ENCODE results near the gene STK35.

The STK35 gene

GRCh38 chr20:2089447-2089846, 12.2 kb upstream of the STK35 start:
- H3K27me3 ChIP-seq (ENCODE audit: low read depth) = peaks cover 21% of the 10 kb centered on the region

DNA sequence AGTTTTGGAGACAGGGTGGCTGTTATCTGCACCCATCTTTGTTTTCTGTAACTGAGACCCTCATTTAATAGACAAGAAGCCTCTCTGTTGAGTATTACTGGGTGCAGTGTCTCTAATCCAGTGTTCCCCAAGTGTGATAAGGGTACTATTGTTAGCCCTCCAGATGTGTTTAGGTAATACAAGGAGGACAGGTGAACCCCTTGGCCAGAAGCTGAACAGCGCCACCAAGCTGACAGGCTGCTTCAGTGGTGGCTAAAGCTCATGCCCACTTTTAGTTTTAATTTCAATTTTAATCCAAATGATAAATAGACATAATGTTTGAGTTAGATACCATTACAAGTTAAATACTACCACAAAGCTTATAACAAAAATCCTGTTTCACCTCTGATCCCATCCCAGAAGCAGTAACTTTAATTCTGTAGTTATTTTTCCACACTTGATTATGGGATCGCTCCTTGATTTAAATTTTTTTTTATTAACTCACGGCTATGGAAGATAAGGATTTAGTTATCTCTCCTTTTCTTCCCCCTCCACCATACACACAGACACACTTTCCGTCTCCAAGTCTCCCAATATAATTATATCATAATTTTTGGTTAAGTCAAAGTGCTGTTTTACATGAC, 8.4 kb upstream of the STK35 start:
- Histone ChIP-seq H3K4me3 (no peak overlapping the region), H3K36me3 (replicated peaks) (no peaks in the 10 kb centered on the region), H3K27me3 (ENCODE audit: low read depth) (peaks cover 14% of the 10 kb centered on the region), H3K4me1 (no peaks in the 10 kb centered on the region), H3K9me3 (no peaks in the 10 kb centered on the region)
- in situ Hi-C loops (cut with MboI; ENCODE audit: low sequenced_read_pairs) = no loop called here
- peak in 1 of 2 experiments; percentile 26 for DNase-seq (ENCODE audit: low spot score in 2 of 2)

More at GRCh38 chr20:2089447-2089846, 12.2 kb upstream of the STK35 start:
- H3K36me3 ChIP-seq (replicated peaks) = no peaks in the 10 kb centered on the region
- H3K9me3 ChIP-seq = no peaks in the 10 kb centered on the region
- in situ Hi-C loops (cut with MboI; ENCODE audit: low sequenced_read_pairs) = no loop called here
- H3K4me1 ChIP-seq = no peaks in the 10 kb centered on the region
- no peak for DNase-seq (ENCODE audit: low spot score in 2 of 2)
- H3K4me3 ChIP-seq = no peak overlapping the region

- in situ Hi-C loops (cut with MboI; ENCODE audit: low sequenced_read_pairs) = no loop called here
Measured at GRCh38 chr20:2093883-2094282, 7.7 kb upstream of the STK35 start.

GRCh38 chr20:2101865-2102584, 398 bp downstream of the STK35 start:
- DNase-seq (ENCODE audit: low spot score in 2 of 2) = peak; percentile 83 to 93
- H3K27me3 ChIP-seq (ENCODE audit: low read depth) = no peaks in the 10 kb centered on the region
- in situ Hi-C loops (cut with MboI; ENCODE audit: low sequenced_read_pairs) = no loop called here
- peaks cover 20% of the 10 kb centered on the region for H3K36me3 ChIP-seq (replicated peaks)
- H3K9me3 ChIP-seq = no peaks in the 10 kb centered on the region
- H3K4me1 ChIP-seq = peaks cover 8% of the 10 kb centered on the region
- H3K4me3 ChIP-seq = peak overlapping the region; percentile 89

More at GRCh38 chr20:2093883-2094282, 7.7 kb upstream of the STK35 start:
- Histone ChIP-seq H3K9me3 (no peaks in the 10 kb centered on the region), H3K36me3 (replicated peaks) (no peaks in the 10 kb centered on the region), H3K4me3 (no peak overlapping the region), H3K4me1 (no peaks in the 10 kb centered on the region), H3K27me3 (ENCODE audit: low read depth) (peaks cover 9% of the 10 kb centered on the region)
- no peak for DNase-seq (ENCODE audit: low spot score in 2 of 2)

- Histone ChIP-seq H3K9me3 (no peaks in the 10 kb centered on the region), H3K27me3 (ENCODE audit: low read depth) (no peaks in the 10 kb centered on the region), H3K4me1 (peaks cover 8% of the 10 kb centered on the region), H3K4me3 (peak overlapping the region; percentile 89), H3K36me3 (replicated peaks) (peaks cover 26% of the 10 kb centered on the region)
- in situ Hi-C loops (cut with MboI; ENCODE audit: low sequenced_read_pairs) = no loop called here
- DNase-seq (ENCODE audit: low spot score in 2 of 2) = peak; percentile 67 to 89
Measured at GRCh38 chr20:2102585-2103460, 1.2 kb downstream of the STK35 start.

GRCh38 chr20:2103461-2104153, 2.0 kb downstream of the STK35 start:
- peak overlapping the region; percentile 89 for H3K4me3 ChIP-seq
- H3K9me3 ChIP-seq = no peaks in the 10 kb centered on the region
- H3K36me3 ChIP-seq (replicated peaks) = peaks cover 28% of the 10 kb centered on the region
- H3K27me3 ChIP-seq (ENCODE audit: low read depth) = no peaks in the 10 kb centered on the region
- peak in 1 of 2 experiments; percentile 13 for DNase-seq (ENCODE audit: low spot score in 2 of 2)
- in situ Hi-C loops (cut with MboI; ENCODE audit: low sequenced_read_pairs) = no loop called here
- H3K4me1 ChIP-seq = peaks cover 8% of the 10 kb centered on the region

DNA sequence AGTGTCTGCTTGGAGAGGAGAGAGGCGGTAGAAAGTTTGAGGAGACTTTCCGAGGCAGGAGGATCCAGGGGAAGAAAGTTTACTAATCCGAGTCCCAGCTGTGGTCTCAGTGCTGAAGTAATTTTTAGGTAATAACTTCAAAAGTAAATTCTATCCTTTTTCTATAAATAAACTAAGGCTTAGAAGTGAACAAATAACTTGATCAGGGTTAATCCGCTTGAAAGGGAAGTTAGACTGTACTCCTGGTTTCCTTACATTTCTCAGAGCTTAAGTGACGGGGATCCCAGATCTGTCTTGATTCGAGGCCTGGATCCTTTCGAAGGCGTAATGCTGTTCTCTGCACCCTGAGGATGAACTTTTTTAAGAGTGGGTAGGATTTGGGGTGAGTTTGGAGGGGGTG, 2.6 kb downstream of the STK35 start:
- no peak for DNase-seq (ENCODE audit: low spot score in 2 of 2)
- in situ Hi-C loops (cut with MboI; ENCODE audit: low sequenced_read_pairs) = no loop called here
- Histone ChIP-seq H3K4me1 (peaks cover 9% of the 10 kb centered on the region), H3K27me3 (ENCODE audit: low read depth) (no peaks in the 10 kb centered on the region), H3K4me3 (peak overlapping the region; percentile 89), H3K9me3 (no peaks in the 10 kb centered on the region), H3K36me3 (replicated peaks) (peaks cover 31% of the 10 kb centered on the region)

- Histone ChIP-seq H3K4me1 (peaks cover 12% of the 10 kb centered on the region), H3K9me3 (no peaks in the 10 kb centered on the region), H3K36me3 (replicated peaks) (peaks cover 48% of the 10 kb centered on the region), H3K27me3 (ENCODE audit: low read depth) (no peaks in the 10 kb centered on the region), H3K4me3 (no peak overlapping the region)
- no peak for DNase-seq (ENCODE audit: low spot score in 2 of 2)
- in situ Hi-C loops (cut with MboI; ENCODE audit: low sequenced_read_pairs) = no loop called here
Measured at GRCh38 chr20:2108498-2108897, 6.9 kb downstream of the STK35 start.

DNA sequence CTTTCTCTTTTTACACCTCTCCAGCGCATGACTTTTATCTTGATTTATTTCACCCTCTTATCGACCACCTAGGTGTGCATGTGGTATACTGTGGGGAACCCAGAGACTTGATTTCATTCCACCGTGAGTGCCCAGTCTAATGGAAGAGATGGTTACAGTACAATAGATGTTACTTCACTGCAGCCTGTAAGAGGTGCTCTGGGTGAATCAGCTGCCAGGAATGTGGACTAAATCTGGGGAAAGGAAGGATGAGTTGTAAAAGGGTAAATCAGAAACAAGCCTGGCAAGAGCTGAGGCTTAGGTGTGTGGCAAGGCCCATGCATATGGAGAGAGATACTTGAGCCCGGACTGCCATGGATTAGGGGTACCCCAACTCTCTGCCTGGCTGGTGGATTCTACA, 7.4 kb downstream of the STK35 start:
- in situ Hi-C loops (cut with MboI; ENCODE audit: low sequenced_read_pairs) = no loop called here
- Histone ChIP-seq H3K27me3 (ENCODE audit: low read depth) (no peaks in the 10 kb centered on the region), H3K4me3 (no peak overlapping the region), H3K9me3 (no peaks in the 10 kb centered on the region), H3K36me3 (replicated peaks) (peaks cover 53% of the 10 kb centered on the region), H3K4me1 (peaks cover 12% of the 10 kb centered on the region)
- no peak for DNase-seq (ENCODE audit: low spot score in 2 of 2)

GRCh38 chr20:2109425-2110210, 8.0 kb downstream of the STK35 start:
- Histone ChIP-seq H3K4me1 (peaks cover 12% of the 10 kb centered on the region), H3K36me3 (replicated peaks) (peaks cover 54% of the 10 kb centered on the region), H3K9me3 (no peaks in the 10 kb centered on the region), H3K27me3 (ENCODE audit: low read depth) (no peaks in the 10 kb centered on the region), H3K4me3 (no peak overlapping the region)
- in situ Hi-C loops (cut with MboI; ENCODE audit: low sequenced_read_pairs) = no loop called here
- peak in 1 of 2 experiments; percentile 42 for DNase-seq (ENCODE audit: low spot score in 2 of 2)

- DNase-seq (ENCODE audit: low spot score in 2 of 2) = no peak
- Histone ChIP-seq H3K27me3 (ENCODE audit: low read depth) (no peaks in the 10 kb centered on the region), H3K36me3 (replicated peaks) (peaks cover 46% of the 10 kb centered on the region), H3K4me3 (no peak overlapping the region), H3K9me3 (no peaks in the 10 kb centered on the region), H3K4me1 (peaks cover 10% of the 10 kb centered on the region)
- in situ Hi-C loops (cut with MboI; ENCODE audit: low sequenced_read_pairs) = no loop called here
Measured at GRCh38 chr20:2112910-2113309, 11.3 kb downstream of the STK35 start.

GRCh38 chr20:2114127-2114959, 12.7 kb downstream of the STK35 start:
- peaks cover 7% of the 10 kb centered on the region for H3K4me1 ChIP-seq
- DNase-seq (ENCODE audit: low spot score in 2 of 2) = no peak
- H3K4me3 ChIP-seq = no peak overlapping the region
- H3K9me3 ChIP-seq = no peaks in the 10 kb centered on the region
- in situ Hi-C loops (cut with MboI; ENCODE audit: low sequenced_read_pairs) = no loop called here
- H3K27me3 ChIP-seq (ENCODE audit: low read depth) = no peaks in the 10 kb centered on the region
- peaks cover 54% of the 10 kb centered on the region for H3K36me3 ChIP-seq (replicated peaks)

All from HAP-1 (cell line).